AG09309 (cell line): Measurements from ENCODE around the gene ATP4B.

Experiments used
- DNase-seq: peaks from one replicate; pipeline ENCODE4 v3.0.0-alpha.2; 2010; ENCODE audit warnings: low read depth
- H3K4me3 ChIP-seq: 2 replicates; pipeline ENCODE4 v1.5.1; 2011; ENCODE audit warnings: mild to moderate bottlenecking, low read depth, low read length, moderate library complexity; ENCODE audit not compliant: control insufficient read depth
- CTCF ChIP-seq: IDR thresholded peaks from 2 replicates; pipeline ENCODE4 v1.5.1; 2011; ENCODE audit warnings: mild to moderate bottlenecking, low read depth, low read length, inconsistent platforms; ENCODE audit not compliant: insufficient read depth, control insufficient read depth; ENCODE audit errors: missing control alignments

Gene ATP4B

GRCh38 chr13:113657851-113658741 is at the start of gene ATP4B:
TSS of gene ATP4B (minus strand) at chr13:113658198. CDS start at chr13:113658144, 54 bp downstream.
- no peak for TF ChIP-seq CTCF
- no peak for DNase-seq
- H3K4me3 ChIP-seq: no peak within 1 kb of the TSS

- no peak for DNase-seq
- no peak overlapping the region for H3K4me3 ChIP-seq
- TF ChIP-seq CTCF: no peak
Observed at GRCh38 chr13:113672002-113672651, 14.1 kb upstream of the ATP4B start.

- H3K4me3 ChIP-seq: no peak overlapping the region
- no peak for DNase-seq
- TF ChIP-seq CTCF: no peak
Observed at GRCh38 chr13:113671066-113672001, 13.3 kb upstream of the ATP4B start.

GRCh38 chr13:113670541-113670940 is 12.5 kb upstream of the ATP4B start:
- no peak for DNase-seq
- H3K4me3 ChIP-seq: no peak overlapping the region
- no peak for TF ChIP-seq CTCF

GRCh38 chr13:113669755-113670341 is 11.8 kb upstream of the ATP4B start:
- no peak overlapping the region for H3K4me3 ChIP-seq
- TF ChIP-seq CTCF: no peak
- DNase-seq: no peak

GRCh38 chr13:113669231-113669754 is 11.3 kb upstream of the ATP4B start:
- TF ChIP-seq CTCF: no peak
- DNase-seq: no peak
- H3K4me3 ChIP-seq: no peak overlapping the region
